Activated effector memory CD4-positive, alpha-beta T cell treated with anti-CD3 and anti-CD28 coated beads, Interleukin-2, amount 50 U/mL, for 16 hours (primary cell): ENCODE measurements around the gene BAIAP2L1.
"Not testable (repeated sequence)": the region's sequence is repeated elsewhere in the genome, so short reads cannot be mapped to it uniquely, and the experiment has no call there.

ENCODE experiments used
- DNase-seq: peaks from one replicate; pipeline ENCODE4 v3.0.0-alpha.2; 2020

BAIAP2L1 gene

DNA sequence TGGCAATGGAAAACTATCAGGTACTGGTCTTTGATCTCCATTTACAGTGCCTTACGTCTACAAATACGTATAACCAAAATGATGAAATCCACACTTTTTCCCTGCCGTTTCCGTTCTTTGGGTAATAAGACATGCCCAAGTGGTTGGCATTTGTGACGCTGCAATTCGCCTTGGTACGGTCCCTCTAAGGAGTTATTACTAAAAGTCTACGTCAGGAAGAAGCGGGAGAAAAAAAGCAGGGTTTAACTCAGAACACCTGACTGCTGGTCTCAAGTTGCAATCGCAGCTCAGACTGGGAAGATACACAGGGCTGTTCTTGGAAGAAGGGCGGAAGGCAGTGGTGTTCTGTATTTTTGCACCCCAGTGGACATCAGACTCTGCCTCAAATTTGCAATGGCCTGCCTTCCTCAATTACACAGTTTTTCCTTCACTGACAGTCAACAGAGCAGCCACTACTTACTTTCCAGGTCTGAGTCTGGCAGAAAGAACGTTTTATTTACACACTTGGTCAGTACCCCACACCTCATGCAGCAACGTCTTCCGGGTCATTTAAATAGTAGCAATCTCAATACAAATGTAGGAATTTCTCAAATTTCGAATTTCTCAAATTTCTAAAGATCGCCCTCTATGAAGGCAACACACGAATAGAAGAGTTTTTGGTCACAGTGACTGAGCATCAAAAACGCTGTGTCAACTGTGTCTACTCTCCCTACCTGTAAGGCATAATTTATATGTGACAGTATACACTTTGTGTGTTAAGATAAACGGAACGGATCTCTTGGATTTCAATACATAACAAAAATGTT is 2.1 kb downstream of the BAIAP2L1 start:
- no peak for DNase-seq

DNA sequence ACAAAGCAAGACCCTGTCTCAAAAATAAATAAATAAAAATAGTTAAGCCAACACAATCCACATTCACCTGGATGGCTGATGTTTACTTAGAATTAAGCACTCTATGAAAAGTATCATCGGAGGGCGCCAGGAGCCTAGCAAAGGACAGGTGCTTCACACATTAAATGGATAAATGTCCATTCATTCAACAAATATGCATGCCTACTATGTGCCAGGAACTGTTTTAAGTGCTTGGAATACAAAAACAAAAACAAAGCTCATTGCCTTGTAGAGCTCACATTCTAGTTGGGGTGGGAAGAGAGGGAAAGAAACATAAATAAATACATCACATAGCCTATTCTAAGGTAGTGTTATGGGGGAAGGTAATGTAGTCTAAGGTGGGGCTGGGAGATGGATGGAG is 4.1 kb downstream of the BAIAP2L1 start:
- no peak for DNase-seq

DNA sequence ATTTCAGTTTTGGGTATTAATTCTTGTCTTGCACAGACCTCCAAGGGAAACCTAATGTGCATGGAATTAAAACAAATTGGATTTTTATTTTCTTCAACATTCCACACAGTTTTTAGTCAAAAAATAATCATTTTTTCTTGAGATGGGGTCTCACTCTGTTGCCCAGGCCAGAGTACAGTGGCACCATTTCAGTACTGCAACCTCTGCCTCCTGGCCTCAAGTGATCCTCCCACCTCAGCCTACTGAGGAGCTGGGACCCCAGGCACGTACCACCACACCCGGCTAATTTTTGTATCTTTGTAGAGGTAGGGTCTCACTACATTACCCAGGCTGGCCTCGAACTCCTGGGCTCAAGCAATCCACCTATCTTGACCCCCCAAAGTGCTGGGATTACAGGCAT is 4.9 kb downstream of the BAIAP2L1 start:
- no peak for DNase-seq

DNA sequence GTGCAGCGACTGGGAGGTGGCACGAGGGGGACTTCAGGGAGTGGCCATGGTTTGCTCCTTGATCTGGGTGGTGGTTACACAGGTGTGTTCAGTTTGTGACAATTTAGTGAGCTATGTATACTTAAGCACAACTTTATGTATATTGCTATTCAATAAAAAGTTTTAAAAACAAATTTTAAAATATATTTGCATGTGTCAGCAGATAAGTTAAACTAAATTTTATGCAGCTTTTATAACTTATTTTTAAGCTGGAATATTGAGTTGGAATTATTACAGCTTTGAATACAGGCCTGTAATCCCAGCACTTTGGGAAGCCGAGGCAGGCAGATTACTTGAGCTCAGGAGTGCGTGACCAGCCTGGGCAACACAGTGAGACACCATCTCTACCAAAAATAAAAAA is 5.4 kb downstream of the BAIAP2L1 start:
- DNase-seq = no peak

DNA sequence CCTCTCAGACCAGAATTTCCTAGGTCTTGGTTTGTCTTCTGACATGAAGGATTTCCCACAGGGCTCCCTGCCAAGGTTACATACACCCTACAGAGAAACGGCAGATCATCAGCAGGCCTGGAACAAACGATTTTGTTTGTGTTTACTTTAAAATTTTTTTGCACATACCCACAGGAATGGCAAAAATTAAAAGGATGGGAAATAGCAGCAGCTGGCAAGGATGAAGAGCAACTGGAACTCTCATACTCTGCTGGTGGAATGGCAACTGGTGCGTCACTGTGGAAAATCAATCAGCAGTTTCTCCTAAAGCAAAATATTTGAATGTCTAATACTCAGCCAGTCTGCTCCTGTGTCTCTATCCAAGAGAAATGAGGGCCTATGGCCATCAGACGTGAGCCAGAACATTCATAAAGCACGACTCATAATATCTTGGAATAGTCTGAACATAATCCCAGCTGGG is 6.5 kb downstream of the BAIAP2L1 start:
- no peak for DNase-seq

DNA sequence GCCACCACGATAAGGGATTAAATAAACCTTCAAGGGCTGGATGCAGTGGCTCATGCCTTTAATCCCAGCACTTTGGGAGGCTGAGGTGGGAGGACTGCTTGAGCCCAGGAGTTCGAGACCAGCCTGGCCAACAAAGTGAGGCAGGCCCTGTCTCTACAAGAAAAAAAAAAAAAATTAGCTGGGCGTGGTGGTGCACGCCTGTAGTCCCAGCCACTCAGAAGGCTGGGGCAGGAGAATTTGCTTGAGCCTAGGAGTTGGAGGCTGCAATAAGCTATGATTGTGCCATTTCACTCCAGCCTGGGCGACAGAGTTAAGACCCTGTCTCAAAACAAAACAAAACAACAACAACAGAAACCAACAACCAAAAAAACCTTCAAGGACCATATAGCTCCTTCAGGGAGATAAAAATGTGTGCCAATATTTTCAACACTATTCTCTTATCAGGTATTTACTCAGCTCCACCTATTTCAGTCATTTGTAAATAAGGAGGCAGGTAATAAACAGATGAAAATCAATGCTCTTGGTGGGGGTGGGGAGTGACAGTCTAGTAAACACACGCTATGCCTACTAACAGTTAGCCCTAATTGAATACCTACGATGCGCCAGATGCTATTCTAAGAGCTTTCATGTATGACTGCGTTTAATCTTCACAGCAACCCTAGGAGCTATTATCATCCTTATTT is 13.2 kb downstream of the BAIAP2L1 start:
- no peak for DNase-seq

DNA sequence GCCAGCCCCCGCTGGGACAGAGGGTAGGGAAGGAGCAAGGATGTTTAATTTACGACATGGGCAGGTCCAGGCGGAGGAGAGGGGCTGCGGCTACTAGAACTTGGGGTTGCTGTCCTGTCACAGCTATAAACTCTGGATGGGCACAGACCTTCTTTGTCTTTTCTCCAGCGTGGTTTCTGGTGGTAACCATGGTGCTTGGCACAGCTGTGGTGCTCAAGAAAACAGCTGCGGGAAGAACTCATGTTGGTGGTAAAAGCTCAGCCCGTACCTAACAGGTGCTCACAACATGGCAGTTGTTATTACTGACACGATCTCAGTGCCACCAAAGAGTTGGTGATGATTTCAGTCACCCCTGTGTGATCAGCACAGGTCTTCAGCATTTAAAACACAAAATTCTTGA is 13.8 kb downstream of the BAIAP2L1 start:
- no peak for DNase-seq

DNA sequence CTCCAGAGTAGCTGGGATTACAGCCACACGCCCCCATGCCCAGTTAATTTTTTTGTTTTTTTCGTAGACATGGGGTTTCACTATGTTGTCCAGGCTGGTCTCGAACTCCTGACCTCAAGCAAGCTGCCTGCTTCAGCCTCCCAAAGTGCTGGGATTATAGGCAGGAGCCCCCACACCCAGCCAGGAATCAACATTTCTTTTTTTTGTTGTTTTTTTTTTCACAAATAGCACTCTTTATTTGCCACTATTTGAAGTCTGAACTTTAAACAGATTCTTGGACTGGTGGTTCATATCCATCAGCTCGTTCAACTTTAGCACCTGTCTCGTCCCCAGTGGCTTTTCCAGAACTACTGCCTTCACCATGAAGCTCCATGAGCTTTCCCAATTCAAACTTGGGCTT is 15.4 kb downstream of the BAIAP2L1 start:
- not testable (repeated sequence) for DNase-seq

DNA sequence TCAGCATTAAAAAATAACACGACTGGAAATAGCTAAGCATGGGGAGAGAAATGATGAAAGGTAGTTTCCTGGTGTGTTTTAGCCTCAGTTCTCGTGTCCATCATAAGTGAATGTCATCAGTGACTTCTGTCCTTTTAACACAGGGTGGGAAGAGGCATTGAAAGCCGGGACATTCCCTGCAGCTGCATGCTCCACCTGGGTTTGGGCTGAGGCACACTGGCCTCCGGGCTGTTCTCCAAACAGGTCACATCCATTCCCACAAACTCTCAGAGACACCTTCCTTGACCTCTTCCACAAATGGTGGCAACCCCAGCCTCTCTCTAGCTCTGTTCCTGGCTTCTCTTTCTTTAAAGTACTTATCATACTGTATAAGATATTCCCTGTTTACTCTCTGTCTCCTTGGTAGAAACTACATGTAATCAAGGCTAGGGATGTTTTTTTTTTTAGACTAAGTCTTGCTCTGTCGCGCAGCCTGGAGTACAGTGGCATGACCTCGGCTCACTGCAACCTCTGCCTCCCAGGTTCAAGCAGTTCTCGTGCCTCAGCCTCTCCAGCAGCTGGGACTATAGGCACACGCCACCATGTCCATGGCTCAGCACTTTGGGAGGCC is 22.6 kb downstream of the BAIAP2L1 start:
- DNase-seq = no peak

DNA sequence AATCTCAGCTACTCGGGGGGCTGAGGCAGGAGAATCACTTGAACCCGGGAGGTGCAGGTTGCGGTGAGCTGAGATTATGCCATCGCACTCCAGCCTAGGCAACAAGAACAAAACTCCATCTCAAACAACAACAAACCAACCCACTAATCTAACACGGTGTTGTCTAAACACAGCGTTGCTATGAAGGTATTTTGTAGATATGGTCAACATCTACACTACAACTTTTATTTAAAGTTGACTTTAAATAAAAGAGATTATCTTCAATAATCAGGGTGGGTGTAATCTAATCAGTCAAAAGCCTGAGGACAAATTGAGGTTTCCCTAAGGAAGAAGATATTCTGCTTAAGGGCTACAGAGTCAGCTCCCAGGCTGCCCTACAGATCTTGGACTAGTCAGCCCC is 24.2 kb downstream of the BAIAP2L1 start:
- no peak for DNase-seq

DNA sequence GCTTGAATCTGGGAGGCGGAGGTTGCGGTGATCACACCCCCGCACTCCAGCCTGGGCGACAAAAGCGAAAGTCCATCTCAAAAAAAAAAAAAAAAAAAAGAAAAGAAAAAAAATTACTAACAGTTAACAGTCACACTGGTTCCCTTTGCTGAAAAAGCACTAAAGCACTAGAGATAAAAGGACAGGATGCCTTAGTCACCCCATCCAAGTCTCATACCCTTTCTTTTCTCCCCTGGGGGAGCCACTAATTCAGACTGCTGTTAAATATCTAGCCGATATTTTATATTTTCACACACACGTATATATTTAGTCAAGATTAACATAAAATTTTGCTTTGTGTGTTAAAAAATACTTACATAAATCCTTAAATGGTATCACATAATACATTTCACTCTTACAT is 25.2 kb downstream of the BAIAP2L1 start:
- no peak for DNase-seq

DNA sequence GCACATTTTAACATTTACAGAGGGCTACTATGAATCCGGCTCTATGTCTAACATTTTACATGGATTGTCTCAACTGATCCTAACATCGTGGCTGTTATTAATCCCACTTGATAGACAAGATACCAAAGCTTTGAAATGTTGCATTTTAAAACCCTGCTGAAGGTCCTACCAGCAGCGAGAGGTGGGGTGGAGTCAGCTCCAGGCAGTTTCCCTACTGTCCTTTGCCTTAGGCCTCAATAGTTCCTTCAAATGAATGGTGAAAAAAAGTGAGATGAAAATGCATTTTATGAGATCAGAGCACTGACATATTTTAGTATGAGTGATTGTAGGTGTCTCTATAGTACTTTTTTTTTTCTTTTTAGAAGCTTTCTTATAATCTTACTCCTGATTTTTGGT is 26.6 kb downstream of the BAIAP2L1 start:
- DNase-seq = no peak

DNA sequence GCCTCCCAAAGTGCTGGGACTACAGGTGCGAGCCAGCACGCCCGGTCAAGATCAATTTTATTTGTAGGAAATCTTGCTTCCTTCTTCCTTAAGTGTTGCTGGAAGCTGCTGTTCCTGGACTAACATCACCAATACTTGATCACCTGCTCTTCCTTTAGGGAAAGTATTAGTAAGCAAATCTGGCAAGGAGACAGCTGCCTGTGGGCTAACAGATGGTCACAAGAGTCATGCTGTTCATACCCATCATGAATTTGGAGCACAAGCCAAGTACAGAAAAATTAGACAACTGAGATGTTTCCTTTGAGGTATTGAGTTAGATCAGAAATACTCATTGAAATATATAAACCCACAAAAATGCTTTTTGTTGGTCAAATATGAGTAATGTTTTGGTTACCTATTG is 27.9 kb downstream of the BAIAP2L1 start:
- no peak for DNase-seq

DNA sequence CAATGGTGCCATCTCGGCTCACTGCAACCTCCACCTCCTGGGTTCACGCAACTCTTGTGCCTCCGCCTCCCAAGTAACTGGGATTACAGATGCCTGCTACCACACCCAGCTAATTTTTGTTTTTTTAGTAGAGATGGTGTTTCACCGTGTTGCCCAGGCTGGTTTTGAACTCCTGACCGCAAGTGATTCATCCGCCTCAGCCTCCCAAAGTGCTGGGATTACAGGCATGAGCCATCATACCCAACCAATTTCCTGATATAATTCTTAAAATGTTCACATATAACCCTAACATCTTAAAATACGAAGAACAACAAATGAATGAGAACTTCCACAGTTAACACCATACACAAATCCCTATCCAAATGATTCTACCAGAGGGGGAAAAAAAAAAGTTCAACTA is 31.2 kb downstream of the BAIAP2L1 start:
- no peak for DNase-seq

DNA sequence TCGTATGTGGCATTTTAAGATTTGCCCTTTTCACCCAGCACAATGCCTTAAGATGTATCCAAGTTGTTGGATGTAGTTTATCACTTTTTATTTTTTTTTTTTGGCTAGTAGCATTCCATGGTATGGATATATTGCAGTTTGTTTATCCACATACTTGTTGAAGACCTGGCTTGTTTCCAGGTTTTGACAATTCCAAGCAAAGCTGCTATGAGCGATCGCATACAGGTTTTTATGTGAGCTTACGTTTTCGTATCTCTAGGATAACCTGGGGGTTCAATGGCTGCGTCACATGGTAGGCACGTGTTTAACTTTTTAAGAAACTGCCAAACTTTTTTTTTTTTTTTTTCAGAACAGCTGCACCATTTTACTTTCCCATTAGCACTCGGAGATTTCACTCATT is 32.2 kb downstream of the BAIAP2L1 start:
- DNase-seq = no peak

DNA sequence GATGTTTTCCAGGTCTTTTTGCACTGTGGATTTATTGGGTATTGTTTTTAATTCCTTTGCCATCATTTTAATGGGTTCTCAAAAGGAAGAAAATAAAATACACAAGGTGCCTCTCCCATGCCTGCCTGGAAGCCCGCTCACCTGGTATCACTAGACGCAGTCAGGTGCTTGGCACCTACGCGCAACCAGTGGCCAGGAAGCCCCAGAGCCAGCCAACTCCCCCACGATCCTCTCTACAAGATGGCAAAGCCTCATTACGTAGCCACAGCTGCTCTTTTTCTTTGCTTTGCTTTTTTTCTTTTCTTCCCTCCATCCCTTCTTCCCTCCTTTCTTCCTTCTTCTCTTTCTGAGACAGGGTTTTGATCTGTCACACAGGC is 34.3 kb downstream of the BAIAP2L1 start:
- DNase-seq = no peak

DNA sequence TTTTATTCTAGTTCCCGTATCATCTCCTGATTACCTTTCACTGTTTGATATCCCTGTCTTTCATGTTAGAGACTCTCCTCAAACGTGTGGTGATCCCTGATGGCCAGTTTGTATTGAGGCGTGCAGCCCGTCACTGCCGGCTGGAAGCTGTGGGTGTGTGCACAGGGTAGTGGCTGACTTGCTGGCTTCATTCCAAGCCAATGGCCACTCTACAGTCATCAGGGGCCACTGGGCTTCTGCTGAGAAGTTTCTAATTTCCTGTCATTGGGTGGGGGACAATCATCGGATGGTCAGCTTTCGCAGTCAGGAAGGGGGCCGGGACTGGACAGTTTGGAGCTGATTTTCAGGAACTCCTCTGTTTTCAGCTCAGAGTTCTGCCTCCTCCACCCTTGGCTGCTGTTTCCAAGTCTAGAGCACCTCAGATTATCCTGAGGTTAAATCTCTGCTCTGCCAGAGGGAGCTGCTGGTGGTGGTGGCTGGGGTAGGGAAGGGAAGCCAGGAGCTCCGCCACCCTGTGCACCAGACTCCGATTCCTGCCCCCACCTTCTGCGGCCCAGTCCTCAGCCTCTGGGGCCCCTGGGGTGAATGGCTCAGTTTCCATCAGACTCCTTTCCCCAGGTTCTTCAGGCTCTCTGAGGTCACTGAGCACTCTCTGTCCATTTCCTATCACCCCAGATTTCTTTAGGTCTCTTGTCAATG is 34.9 kb downstream of the BAIAP2L1 start:
- no peak for DNase-seq

DNA sequence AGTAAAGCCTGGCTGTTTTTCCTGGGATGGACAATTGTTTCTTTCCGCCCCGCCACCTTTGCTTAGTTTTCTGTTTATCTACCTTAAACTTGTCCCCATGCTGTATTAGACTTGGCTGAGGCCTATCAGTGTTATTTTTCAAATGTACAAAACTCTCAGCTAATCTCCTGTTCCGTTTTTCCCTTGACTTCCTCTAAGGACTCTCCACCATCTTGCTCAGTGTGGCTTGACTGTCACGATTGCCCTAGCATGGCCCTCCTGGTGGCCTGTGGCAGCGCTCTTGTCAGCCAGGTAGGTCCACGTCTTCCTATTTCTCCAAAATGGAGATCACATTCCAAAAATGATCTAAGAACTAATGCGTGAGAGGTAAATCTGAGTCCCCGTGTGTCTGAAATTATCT is 36.7 kb downstream of the BAIAP2L1 start:
- DNase-seq = no peak

DNA sequence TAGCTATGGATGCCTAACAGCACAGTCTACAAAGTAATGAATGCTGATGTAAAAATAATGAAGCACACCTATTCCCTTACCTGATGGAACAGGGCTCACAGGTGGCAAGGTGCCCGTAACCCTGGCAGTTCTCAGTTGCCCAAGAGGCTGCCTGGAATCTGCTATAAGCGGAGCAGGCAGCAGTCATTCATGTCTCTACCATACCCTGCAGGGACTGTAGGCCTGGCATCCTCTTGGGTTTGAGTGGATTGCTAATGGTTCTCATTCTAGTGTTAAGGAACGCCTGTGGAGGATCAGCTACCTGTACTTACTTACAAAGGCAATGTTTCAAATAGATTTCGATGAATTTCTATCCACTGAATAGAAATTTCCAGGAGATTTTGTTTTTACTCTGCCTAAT is 38.4 kb downstream of the BAIAP2L1 start:
- DNase-seq = no peak

DNA sequence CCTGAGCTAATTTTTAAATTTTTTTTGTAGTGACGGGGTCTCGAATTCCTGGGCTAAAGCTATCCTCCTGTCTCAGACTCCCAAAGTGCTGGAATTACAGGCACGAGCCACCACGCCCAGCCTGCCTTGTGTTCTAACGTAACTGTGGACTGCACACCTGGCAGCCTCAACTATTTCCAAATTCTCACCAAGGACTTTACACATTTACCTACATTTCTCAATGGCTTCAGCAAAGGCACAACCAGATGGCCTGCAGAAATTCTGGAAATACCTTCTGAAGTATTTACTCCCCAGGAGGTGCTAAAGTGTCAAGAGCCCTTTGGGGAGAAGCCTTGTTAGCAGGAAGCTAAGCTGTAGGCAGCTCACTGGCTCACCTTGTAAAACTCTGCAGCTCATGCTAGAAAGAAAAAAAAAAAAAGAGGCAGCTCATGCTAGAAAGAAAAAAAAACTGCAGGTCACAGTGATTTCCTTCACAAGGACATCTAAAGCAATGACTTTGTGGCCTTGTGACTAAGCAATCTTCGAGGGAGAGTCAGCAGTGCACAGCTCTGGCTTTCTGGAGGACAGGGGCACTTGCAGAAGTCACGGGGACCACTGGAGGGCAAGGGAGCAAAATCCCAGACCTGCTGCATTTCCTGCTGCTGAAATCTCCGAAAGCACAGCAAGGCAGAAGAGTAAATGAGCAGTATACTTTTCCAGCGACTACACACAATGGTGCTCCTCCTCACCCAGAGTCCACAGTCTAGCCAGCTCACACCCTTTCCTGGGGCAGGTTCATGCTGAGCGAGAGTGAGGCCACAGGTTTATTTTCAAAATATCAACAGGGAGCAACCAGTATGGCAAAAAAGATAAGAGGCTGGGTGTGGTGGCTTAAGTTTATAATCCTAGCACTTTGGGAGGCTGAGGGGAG is 40.4 kb downstream of the BAIAP2L1 start:
- DNase-seq = no peak

DNA sequence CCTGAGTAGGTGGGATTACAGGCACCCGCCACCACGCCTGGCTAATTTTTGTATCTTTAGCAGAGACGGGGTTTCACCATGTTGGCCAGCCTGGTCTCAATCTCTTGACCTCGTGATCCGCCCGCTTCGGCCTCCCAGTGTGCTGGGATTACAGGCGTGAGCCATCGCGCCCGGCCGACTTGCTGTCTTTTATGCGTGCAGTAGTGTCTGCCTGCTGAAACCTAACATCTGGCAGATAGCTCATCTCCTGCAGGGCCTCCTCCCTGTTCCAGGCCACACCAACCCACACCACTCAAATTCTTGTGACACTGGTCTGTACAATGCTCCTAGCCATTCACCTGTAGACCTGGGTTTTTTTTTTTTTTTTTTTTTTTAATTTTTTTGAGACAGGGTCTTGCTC is 41.5 kb downstream of the BAIAP2L1 start:
- DNase-seq = no peak

DNA sequence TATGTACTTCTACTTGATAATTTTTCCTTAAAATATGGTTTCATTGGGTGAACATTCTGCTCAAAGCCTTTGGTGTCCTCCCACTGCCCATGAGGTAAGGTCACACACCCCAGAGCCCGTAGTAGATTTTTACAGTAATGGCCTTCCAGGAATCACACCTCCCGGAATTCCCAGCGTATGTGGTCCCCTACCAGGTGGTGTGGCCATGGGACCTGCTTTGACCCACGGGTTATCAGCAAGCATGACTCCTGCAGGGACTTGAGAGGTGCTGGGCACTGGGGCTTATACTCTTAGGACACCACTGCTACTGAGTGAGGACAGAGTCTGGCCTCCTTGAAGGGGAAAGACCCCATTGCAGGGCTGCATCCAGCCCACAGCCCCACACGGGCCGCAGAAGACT is 42.2 kb downstream of the BAIAP2L1 start:
- DNase-seq = no peak

DNA sequence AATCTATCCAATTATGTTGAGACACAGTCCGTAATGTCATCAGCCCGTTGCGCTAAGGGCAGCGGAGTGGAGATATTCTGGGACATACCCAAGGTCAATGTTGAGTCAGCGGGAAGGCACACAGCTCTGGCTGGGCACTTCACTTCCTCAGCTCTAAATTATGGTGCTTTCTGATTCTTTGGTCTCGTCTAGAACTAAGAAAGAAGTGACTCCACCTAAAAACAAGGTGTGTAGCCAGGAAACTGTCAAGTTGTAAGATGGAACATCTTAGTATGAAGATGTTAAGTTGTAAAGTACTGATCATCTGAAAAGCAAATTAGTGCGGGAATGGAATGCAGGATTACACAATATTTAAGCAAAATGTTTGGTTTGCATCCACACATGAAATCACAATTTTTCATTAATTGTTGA is 43.1 kb downstream of the BAIAP2L1 start:
- no peak for DNase-seq
